Mucosa of descending colon (tissue), 3 donors: Measurements from ENCODE around the gene SZT2. TPM values are rescaled to one million over a fixed set of nuclear protein-coding genes. Genes with fewer than 3 reads are reported as not detected.
"Not testable (repeated sequence)": the region's sequence is repeated elsewhere in the genome, so short reads cannot be mapped to it uniquely, and the experiment has no call there.

Source experiments
- ATAC-seq: fragments of 200-7000 bp; cut with Tn5 transposase; one replicate; pipeline ENCODE4 v1.9.1; 2020; ENCODE audit warnings: mild to moderate bottlenecking, moderate library complexity
- DNase-seq, 3 donors: peaks; one replicate each; pipeline ENCODE4 v3.0.0-alpha.2; 2020
- H3K36me3 ChIP-seq: fragments of 200-600 bp; one replicate; pipeline ENCODE4 v1.8.0; 2021; ENCODE audit warnings: low read depth, mild to moderate bottlenecking
- H3K4me1 ChIP-seq: fragments of 200-600 bp; one replicate; pipeline ENCODE4 v1.8.0; 2021; ENCODE audit warnings: low read depth, mild to moderate bottlenecking
- H3K4me3 ChIP-seq: fragments of 200-600 bp; one replicate; pipeline ENCODE4 v1.8.0; 2021; ENCODE audit warnings: mild to moderate bottlenecking
- H3K9me3 ChIP-seq: fragments of 200-600 bp; one replicate; pipeline ENCODE4 v1.8.0; 2021; ENCODE audit warnings: mild to moderate bottlenecking
- intact Hi-C, 2 donors: fragments of 100-400 bp; cut with DNase I in 1 of 2; cut with micrococcal nuclease in 1 of 2; formaldehyde crosslinking; loops; one replicate each; pipeline versions ENCODE4 v1.11.0 to v1.11.1; 2022; cut with DNase I, micrococcal nuclease
- total RNA-seq, 3 donors: library from RNA; stranded (reverse); fragmentation: NEBNext Ultra II Directional in 2 of 3; extraction: Animal tissue kit (Norgen Biotek cat#: 25700) in 2 of 3; gene quantifications; one replicate each; pipeline versions ENCODE4 v1.2.1 to v1.2.4, GENCODE V29; 2021 to 2023
- TF ChIP-seq, protein P1 (sequence below): fragments of 200-600 bp; IDR thresholded peaks from one replicate; pipeline ENCODE4 v1.8.0; 2022; ENCODE audit warnings: antibody characterized with exemption, mild to moderate bottlenecking
- donor health status: DM: no; HTN: no; CAD: no; lungs with moderate emphysema.
- donor health status: DM: no; HTN: no; CAD: no.
- donor health status: DM: no; HTN: yes; CAD: no.

SZT2 gene
- total RNA-seq, 3 donors from 2014 or later = 61.7 to 93.6 (median 75.4) TPM

DNA sequence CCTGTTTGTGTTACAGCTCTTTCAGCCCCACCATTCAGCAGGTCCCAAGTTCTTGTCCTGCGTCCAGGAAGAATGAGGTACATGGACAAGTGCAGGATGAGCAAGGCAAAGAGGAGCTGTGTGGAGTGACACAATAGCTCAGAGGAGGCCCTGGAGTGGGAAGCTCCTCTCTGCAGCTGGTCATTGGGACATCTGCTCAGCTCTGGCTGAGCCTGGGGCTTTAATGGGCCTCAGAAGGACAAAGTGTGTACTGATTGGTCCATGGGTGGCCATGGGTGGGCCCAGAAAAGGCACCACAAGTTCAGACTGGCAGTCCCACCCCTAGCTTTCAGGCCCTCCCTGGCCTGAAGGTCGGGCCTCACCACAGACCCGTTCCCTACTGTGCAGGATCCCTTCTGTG lies 78.7 kb downstream of the SZT2 start:
- Histone ChIP-seq H3K9me3 (no peaks in the 10 kb centered on the region), H3K4me3 (no peak overlapping the region), H3K36me3 (no peaks in the 10 kb centered on the region), H3K4me1 (no peaks in the 10 kb centered on the region)
- TF ChIP-seq, protein P1, sequence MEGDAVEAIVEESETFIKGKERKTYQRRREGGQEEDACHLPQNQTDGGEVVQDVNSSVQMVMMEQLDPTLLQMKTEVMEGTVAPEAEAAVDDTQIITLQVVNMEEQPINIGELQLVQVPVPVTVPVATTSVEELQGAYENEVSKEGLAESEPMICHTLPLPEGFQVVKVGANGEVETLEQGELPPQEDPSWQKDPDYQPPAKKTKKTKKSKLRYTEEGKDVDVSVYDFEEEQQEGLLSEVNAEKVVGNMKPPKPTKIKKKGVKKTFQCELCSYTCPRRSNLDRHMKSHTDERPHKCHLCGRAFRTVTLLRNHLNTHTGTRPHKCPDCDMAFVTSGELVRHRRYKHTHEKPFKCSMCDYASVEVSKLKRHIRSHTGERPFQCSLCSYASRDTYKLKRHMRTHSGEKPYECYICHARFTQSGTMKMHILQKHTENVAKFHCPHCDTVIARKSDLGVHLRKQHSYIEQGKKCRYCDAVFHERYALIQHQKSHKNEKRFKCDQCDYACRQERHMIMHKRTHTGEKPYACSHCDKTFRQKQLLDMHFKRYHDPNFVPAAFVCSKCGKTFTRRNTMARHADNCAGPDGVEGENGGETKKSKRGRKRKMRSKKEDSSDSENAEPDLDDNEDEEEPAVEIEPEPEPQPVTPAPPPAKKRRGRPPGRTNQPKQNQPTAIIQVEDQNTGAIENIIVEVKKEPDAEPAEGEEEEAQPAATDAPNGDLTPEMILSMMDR = no peak
- intact Hi-C loops = no loop called here
- DNase-seq = no peak
- ATAC-seq = no peak

DNA sequence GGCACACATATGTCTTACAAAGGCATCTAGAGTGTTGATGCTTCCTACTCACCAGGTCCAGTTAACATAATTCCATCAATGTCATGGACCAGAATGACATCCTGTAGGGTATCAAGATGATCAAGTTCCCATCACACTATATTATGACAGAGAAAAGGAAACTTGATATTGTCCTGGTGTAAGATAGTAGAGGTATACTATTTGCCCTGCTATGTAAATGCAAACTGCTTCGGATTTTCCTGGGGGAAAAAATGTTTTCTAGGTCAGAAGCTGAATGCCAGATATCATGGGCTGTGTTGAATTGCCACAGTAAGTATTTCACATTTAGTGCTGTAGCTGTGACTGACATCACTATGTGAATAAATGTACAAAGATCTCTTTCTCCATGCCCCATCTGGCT lies 80.2 kb downstream of the SZT2 start:
- intact Hi-C loops = no loop called here

GRCh38 chr1:43472087-43472462 lies 82.4 kb downstream of the SZT2 start:
- TF ChIP-seq, protein P1 = no peak
- Histone ChIP-seq H3K9me3 (no peaks in the 10 kb centered on the region), H3K4me3 (no peak overlapping the region), H3K36me3 (no peaks in the 10 kb centered on the region), H3K4me1 (no peaks in the 10 kb centered on the region)
- no peak for DNase-seq
- ATAC-seq = no peak
- intact Hi-C loops = no loop called here

More for the DNA sequence above, 80.2 kb downstream of the SZT2 start:
- H3K9me3 ChIP-seq = no peaks in the 10 kb centered on the region
- H3K4me1 ChIP-seq = no peaks in the 10 kb centered on the region
- ATAC-seq (no peak), DNase-seq (no peak)
- no peak overlapping the region for H3K4me3 ChIP-seq
- H3K36me3 ChIP-seq = no peaks in the 10 kb centered on the region
- TF ChIP-seq, protein P1 = no peak

DNA sequence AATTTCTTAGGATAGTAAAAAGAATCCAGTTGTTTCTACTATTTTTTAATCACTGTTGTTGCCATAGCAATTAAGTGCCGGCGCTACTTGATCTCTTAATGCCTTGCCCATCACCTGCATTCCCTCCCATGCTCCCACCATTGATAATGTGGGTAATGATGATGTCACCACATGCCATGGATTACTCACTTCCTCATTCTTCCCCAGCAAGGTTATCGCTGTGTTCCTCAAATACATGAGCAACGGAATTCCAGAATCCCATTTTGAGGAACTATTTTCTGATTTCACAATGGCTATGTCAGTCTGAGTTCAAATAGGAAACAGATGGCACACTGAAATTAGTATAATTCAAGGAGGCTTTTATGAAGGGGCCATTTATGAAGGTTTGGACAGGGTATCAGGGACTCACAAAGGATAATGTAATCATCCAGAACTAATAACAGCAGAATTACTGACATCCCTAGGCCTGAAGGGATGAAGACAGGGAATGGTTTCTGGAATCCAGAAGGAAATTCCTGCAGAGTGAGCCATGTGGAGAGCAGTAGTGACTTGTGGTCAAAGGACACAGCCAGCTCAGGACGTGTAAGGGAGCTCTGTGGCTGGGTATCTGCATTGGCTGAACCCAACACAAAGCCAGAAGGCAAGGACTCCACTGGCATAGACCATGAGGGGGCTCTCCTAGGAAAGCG lies 82.9 kb downstream of the SZT2 start:
- H3K36me3 ChIP-seq, DNase-seq, H3K9me3 ChIP-seq, intact Hi-C loops, H3K4me3 ChIP-seq, H3K4me1 ChIP-seq: not testable (repeated sequence)
- ATAC-seq = peak; percentile 54

GRCh38 chr1:43473463-43473862 lies 83.8 kb downstream of the SZT2 start:
- no peak for DNase-seq
- no peak for ATAC-seq
- H3K4me3 ChIP-seq = no peak overlapping the region
- H3K36me3 ChIP-seq = no peaks in the 10 kb centered on the region
- intact Hi-C loops = no loop called here
- TF ChIP-seq, protein P1 = no peak
- H3K9me3 ChIP-seq = no peaks in the 10 kb centered on the region
- no peaks in the 10 kb centered on the region for H3K4me1 ChIP-seq

DNA sequence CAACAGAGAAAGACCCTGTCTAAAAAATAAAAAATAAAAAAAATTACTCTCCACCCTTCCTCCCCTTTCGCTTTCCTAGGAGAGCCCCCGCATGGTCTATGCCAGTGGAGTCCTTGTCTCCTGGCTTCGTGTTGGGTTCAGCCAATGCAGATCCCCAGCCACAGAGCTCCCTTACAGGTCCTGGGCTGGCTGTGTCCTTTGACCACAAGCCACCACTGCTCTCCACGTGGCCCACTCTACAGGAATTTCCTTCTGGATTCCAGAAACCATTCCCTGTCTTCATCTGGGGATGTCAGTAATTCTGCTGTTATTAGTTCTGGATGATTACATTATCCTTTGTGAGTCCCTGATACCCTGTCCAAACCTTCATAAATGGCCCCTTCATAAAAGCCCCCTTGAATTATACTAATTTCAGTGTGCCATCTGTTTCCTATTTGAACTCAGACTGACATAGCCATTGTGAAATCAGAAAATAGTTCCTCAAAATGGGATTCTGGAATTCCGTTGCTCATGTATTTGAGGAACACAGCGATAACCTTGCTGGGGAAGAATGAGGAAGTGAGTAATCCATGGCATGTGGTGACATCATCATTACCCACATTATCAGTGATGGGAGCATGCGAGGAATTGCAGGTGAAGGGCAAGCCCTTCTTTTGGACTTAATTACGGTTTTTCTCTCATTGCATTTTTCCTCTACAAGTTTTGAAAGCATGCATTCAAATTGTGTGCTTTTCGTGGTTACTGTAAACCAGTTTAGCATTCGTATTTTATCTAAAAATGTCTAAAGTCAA lies 86.1 kb downstream of the SZT2 start:
- H3K4me3 ChIP-seq, H3K4me1 ChIP-seq, H3K9me3 ChIP-seq, H3K36me3 ChIP-seq, intact Hi-C loops, DNase-seq: not testable (repeated sequence)
- peak; percentile 74 for ATAC-seq
